NCI-H2107 treated with DMSO at 0.1 percent for 48 hours (cell line): ENCODE results near the gene C16orf86.

Source experiments
- DNase-seq: peaks from one replicate; lab custom pipeline; 2025; ENCODE audit not compliant: unreplicated experiment; lab: John Stamatoyannopoulos, UW

Gene C16orf86

GRCh38 chr16:67666032-67666551 lies 522 bp upstream of the C16orf86 start:
- no peak for DNase-seq

- no peak for DNase-seq
Measured at GRCh38 chr16:67667453-67667816, 821 bp downstream of the C16orf86 start.

GRCh38 chr16:67667817-67668494 lies 1.3 kb downstream of the C16orf86 start:
- DNase-seq, result peak; percentile 92

DNA sequence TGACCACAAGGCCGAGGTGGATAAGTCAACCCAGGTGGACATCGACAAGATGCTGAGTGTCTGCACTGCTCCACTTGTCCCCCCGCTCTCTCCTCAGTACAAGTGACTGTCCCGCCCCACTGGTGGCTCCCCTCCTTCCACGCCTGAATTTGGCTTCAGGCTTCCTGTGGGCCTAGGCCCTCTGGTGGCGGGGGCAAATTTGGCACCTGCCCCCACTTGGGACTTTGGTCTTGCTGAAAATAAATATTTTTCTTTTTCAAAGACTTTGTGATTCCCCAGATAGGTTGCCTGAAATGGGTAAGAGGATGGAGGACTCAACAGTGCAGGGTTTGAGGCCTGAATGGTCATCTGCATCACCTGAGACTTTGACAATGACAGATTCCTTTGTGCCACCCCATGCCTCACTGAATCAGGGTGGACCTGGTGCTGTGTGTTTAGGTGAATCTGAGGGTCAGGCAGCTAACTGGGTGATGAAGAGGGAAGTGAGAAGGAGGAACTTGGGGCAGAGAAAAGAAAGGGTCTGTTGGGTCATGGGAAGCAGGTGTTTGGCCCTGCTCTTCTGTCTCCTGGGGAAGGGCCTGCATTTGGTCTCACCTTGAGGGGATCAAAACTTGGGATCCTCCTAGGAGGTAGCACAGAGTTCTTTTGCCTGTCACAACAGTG lies 2.0 kb downstream of the C16orf86 start:
- no peak for DNase-seq

DNA sequence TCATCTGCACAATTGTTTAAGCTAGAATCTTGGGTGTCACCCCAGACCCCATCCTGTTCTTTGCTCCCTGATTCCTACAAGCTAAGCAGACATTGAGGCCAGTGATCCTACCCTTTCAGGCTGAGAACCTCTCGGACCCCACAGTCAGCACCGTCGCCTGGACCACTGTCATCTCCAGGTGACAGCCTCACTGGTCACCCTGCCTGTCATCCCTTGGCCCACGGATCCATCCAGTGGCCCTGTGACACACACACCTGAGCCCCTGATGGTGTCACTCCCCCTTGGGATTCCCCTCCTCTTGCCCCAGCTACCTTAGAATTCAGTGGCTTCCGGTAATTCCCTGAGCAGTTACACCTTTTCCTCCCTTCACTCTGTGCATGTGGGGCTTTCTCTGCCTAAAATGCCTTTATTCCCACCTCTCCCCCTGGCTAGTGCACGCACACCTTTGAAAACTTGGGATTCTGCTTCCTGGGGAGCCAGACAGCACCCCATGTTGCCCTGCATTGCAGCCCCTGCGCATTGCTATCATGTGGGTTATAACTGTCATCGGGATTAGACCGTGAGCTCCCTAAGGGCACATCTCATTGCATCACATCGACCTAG lies 3.0 kb downstream of the C16orf86 start:
- no peak for DNase-seq

GRCh38 chr16:67672306-67672705 lies 5.7 kb downstream of the C16orf86 start:
- DNase-seq, result no peak

DNA sequence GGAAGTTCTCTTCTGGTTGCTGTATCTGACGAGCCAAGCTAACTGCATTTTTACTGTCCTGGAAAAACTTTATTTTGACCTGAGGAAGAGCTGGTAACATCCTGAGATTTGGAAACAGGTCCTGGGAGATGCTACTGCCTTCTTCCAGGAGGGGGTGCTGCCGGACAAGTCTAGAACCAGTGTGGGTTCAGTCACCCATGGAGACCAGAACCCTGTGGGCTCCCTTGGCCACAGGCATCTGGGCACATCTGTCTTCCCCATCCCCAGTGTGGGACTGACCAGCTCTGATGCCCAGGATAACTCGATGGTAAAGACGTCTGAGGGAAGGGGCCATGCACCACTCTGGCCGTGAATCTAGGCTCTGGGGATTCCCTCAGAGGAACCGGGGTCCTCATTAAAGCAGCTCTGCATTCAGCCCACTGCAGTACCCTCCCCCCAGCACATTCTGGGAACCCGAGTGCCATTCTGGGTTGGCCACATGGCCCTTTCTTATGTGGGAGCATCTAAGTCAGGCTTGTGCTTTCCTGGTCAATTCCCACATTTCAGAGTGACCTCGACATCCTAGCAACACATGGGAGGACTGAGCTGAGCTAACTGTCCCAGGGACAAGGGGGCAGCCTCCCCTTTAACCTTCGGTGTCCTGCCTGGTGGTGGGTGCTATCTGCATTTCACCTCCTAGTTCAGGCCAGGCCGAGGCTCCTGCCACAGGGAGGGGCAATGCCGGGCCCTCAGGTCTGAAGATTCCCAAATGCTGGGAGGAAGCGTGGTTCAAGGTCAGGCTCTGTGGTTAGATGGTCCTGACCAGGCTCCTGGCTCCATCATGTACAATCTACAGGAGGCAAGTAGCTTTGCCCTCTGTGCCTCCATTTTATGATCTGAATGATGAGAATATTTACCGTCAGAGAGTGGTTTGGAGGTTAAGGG lies 6.4 kb downstream of the C16orf86 start:
- no peak for DNase-seq

DNA sequence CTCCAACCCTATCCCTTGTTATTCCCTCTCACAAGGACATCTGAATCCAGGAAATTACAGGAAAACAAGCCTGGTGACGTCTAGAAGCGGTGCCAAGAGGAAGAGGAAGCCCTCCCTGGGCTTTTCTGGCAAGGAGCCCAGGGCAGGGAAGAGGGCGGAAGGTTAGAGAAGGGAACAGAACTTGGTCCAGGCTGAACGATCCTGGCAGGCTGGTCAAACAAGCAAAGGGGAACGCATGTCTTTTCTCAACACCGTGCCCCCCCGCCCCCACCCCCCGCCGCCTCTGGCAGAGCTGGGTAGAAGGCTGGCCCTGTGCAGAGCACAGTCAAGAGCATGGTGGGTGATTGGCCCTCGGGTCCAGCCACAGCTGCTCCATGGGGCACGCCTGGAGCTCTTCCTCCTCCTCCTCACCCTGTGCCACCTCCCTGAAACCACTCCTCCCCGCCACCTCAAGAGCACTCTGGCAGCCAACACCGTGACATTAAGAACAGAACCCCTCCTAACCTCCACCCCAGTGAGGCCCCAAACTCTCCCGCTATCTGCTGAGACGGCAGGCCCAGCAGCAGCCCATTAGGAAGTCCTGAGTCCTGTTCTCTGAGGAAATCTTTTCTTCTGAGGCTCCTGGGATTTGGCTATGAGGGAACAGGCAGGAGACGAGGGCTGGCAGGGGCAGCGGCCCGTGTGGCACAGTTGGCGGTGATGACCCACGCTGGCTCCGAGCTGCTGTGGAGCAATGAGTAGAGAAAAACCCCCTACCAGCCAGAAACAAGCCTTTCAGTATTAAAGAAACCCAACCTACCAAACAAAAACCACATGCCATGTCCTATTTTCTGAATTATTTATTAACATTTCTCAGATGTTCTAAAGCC lies 7.3 kb downstream of the C16orf86 start:
- DNase-seq, result peak; percentile 27

DNA sequence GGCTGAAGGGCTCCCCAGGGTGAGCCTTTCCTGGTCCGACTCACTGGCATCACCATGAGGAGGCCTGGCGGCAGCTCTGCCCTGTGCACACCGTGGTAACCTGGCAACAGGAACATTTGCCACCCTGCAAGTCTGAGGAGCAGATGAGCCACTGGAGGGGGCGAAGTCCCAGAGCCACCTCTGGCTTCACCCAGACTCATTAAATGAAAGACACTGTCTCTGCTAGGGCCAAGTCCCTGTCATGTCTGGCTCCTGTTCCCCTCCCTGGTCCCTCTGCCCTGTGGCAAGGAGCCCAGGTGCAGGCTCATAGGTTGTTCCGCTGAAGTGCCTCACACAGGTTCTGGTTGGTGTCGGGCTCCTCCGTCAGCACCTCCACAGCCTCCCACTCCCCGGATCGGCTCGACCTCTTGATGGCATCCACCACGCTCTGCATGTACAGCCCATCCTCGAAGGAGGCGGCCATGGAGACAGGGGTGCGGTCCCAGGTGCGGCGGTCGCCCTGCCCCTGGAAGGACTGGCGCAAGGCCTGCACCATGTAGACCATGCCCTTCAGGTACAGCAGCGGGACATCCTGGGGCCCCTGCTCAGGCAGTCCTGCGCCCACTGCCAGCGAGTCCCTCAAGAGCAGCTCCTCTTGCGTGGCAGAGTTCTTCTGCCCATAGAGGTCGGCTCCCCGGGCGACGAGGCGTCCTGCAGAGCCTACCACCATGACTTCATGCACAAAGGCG lies 8.4 kb downstream of the C16orf86 start:
- no peak for DNase-seq

- DNase-seq, result no peak
Measured at GRCh38 chr16:67675579-67675935, 8.9 kb downstream of the C16orf86 start.

DNA sequence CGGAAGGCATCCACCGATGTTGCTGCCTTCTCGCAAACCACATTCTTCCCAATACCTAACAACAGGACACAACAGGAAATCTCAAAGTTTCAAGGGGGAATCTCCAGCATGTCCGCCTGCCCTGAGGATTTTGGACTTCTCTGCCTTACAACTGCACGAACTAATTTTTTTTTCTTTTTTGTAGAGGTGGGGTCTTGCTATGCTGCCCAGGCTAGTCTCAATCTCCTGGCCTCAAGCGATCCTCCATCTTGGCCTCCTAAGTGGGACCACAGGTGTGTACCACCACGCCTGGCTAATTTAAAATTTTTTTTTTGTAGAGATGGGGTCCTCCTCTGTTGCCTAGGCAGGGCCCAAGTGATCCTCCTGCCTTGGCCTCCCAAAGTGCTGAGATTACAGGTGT lies 9.4 kb downstream of the C16orf86 start:
- DNase-seq, result no peak

- DNase-seq, result no peak
Measured at GRCh38 chr16:67676516-67676915, 9.9 kb downstream of the C16orf86 start.

- DNase-seq, result no peak
Measured at GRCh38 chr16:67676939-67677338, 10.3 kb downstream of the C16orf86 start.

GRCh38 chr16:67677712-67678111 lies 11.1 kb downstream of the C16orf86 start:
- no peak for DNase-seq

- no peak for DNase-seq
Measured at GRCh38 chr16:67678354-67679023, 11.9 kb downstream of the C16orf86 start.

- DNase-seq, result no peak
Measured at GRCh38 chr16:67679935-67680897, 13.6 kb downstream of the C16orf86 start.

DNA sequence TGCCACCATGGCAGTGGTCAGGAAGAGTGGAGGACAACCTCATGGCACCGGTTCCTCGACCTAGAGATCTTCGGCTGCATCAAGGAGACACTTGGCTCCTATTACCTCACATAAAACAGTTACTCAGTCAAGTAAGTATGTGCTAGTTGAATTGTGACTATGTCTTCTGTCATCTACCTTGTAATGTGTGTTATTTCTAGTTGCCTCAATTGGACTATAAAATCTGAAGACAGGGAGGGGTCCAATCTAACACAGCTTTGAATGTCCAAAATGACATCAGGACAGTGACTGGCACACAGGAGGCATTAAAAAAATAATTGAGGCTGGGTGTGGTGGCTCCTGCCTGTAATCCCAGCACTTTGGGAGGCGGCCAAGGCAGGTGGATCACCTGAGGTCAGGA lies 17.2 kb downstream of the C16orf86 start:
- DNase-seq, result no peak
